GM18873 (cell line): ENCODE measurements around the gene ZNF512.
"Not testable (repeated sequence)": the region's sequence is repeated elsewhere in the genome, so short reads cannot be mapped to it uniquely, and the experiment has no call there.

Experiments
- ATAC-seq: cut with Tn5 transposase; IDR thresholded peaks from one replicate; pipeline ENCODE4 v1.9.1; 2021; ENCODE audit warnings: mild to moderate bottlenecking, moderate library complexity, moderate number of reproducible peaks; ENCODE audit not compliant: unreplicated experiment, low FRiP score

ZNF512 gene

GRCh38 chr2:27582695-27583389 is at the start of gene ZNF512:
ZNF512 (plus strand) TSS chr2:27583042; CDS start chr2:27583113, 71 bp downstream.
- ATAC-seq: peak; percentile 79

GRCh38 chr2:27537287-27537686 is 45.6 kb upstream of the ZNF512 start:
- ATAC-seq: no peak

- not testable (repeated sequence) for ATAC-seq
Observed at GRCh38 chr2:27538839-27539450, 43.9 kb upstream of the ZNF512 start.

- not testable (repeated sequence) for ATAC-seq
Observed at GRCh38 chr2:27539649-27540048, 43.2 kb upstream of the ZNF512 start.

GRCh38 chr2:27544143-27544821 is 38.6 kb upstream of the ZNF512 start:
- ATAC-seq: no peak

GRCh38 chr2:27545348-27546141 is 37.3 kb upstream of the ZNF512 start:
- no peak for ATAC-seq

GRCh38 chr2:27549303-27549702 is 33.5 kb upstream of the ZNF512 start:
- no peak for ATAC-seq

GRCh38 chr2:27551514-27551913 is 31.3 kb upstream of the ZNF512 start:
- no peak for ATAC-seq

- ATAC-seq: no peak
Observed at GRCh38 chr2:27552941-27553340, 29.9 kb upstream of the ZNF512 start.

- not testable (repeated sequence) for ATAC-seq
Observed at GRCh38 chr2:27554451-27554850, 28.4 kb upstream of the ZNF512 start.

GRCh38 chr2:27559228-27559627 is 23.6 kb upstream of the ZNF512 start:
- ATAC-seq: no peak

- ATAC-seq: no peak
Observed at GRCh38 chr2:27561060-27561459, 21.8 kb upstream of the ZNF512 start.

GRCh38 chr2:27566628-27567027 is 16.2 kb upstream of the ZNF512 start:
- no peak for ATAC-seq

GRCh38 chr2:27569398-27569797 is 13.4 kb upstream of the ZNF512 start:
- no peak for ATAC-seq

- no peak for ATAC-seq
Observed at GRCh38 chr2:27571197-27571596, 11.6 kb upstream of the ZNF512 start.

GRCh38 chr2:27571681-27572080 is 11.2 kb upstream of the ZNF512 start:
- no peak for ATAC-seq

GRCh38 chr2:27572439-27572838 is 10.4 kb upstream of the ZNF512 start:
- no peak for ATAC-seq

- ATAC-seq: no peak
Observed at GRCh38 chr2:27572998-27573429, 9.8 kb upstream of the ZNF512 start.

GRCh38 chr2:27573452-27573851 is 9.4 kb upstream of the ZNF512 start:
- ATAC-seq: no peak

- ATAC-seq: no peak
Observed at GRCh38 chr2:27581417-27582128, 1.3 kb upstream of the ZNF512 start.
